ENCODE data around the gene RDM1.

The RDM1 gene

DNA sequence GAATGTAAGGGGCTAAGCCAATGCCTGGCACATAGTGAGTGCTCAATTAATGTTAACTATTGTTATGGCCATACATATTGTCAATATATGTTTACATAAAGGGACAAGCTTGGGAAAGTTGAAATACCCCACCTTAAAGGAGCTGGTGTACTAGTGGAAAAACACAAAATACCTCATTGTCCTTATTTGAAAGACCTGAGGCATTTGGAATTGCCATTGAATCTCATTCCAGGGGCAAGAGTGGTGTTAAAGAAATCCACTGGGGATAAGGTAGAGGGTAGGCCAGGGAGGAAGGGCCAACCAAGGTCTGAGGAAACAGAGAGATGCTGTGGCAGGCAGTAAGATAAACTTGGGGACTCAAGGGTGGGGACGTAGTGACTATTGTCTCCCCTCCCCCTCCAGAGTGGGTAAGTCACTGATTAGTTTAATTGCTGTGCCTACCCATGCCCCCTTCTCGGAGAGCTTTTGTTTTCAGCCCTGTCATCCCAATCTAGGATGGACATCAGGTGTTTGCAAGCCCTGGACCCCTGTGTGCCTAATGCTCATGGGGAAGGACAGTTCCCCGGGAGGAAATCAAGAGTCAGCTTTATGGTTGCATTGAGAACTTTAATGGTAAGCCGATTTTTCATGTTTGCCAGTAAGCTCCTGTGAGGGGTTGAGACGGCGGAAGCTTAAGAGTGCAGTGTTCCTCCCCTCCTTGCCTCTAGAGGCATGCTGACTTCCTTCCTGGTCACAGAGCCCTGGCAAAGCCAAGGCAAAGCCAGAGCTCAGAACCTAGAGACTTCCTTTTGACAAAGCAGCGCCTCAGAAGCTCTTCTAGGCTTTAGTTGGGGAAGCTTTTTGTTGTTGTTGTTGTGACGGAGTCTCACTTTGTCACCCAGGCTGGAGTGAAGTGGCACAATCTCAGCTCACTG, 59.4 kb downstream of the RDM1 start:
- H3K4me3 ChIP-seq (ENCODE audit: low read length), result no peak overlapping the region
- TF ChIP-seq, protein P1, sequence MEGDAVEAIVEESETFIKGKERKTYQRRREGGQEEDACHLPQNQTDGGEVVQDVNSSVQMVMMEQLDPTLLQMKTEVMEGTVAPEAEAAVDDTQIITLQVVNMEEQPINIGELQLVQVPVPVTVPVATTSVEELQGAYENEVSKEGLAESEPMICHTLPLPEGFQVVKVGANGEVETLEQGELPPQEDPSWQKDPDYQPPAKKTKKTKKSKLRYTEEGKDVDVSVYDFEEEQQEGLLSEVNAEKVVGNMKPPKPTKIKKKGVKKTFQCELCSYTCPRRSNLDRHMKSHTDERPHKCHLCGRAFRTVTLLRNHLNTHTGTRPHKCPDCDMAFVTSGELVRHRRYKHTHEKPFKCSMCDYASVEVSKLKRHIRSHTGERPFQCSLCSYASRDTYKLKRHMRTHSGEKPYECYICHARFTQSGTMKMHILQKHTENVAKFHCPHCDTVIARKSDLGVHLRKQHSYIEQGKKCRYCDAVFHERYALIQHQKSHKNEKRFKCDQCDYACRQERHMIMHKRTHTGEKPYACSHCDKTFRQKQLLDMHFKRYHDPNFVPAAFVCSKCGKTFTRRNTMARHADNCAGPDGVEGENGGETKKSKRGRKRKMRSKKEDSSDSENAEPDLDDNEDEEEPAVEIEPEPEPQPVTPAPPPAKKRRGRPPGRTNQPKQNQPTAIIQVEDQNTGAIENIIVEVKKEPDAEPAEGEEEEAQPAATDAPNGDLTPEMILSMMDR (IDR thresholded peaks at IDR 0.05; ENCODE audit: insufficient read depth, low read depth, low read length, missing control alignments), result no peak
- no peak for DNase-seq (ENCODE audit: low read depth)

GRCh38 chr17:35868737-35869136, 61.8 kb downstream of the RDM1 start, which contains the start of gene HEATR9:
TSS of gene HEATR9 (minus strand) at chr17:35868891. CDS start at chr17:35868742, 149 bp downstream.
- no peak within 1 kb of the TSS for H3K4me3 ChIP-seq (ENCODE audit: low read length)
- TF ChIP-seq, protein P1 (IDR thresholded peaks at IDR 0.05; ENCODE audit: insufficient read depth, low read depth, low read length, missing control alignments), result no peak
- DNase-seq (ENCODE audit: low read depth), result no peak

Measured in epithelial cell of esophagus (primary cell).